Sigmoid colon (tissue), 7 donors: ENCODE measurements around the gene RHO. TPM values are rescaled to one million over a fixed set of nuclear protein-coding genes. Genes with fewer than 3 reads are reported as not detected.
"Not testable (repeated sequence)": the region's sequence is repeated elsewhere in the genome, so short reads cannot be mapped to it uniquely, and the experiment has no call there.

Experiments used
- DNase-seq: peaks from one replicate; pipeline ENCODE4 v3.0.0-alpha.2; 2019
- H3K27ac ChIP-seq, 4 donors: fragments of 200-600 bp; sonication (generic); one replicate each; pipeline ENCODE4 v1.5.1; 2016 to 2019; ENCODE audit warnings: mild to moderate bottlenecking in 1 of 4
- H3K27me3 ChIP-seq, 3 donors: fragments of 200-600 bp; sonication (generic); one replicate each; pipeline ENCODE4 v1.5.1; 2019; ENCODE audit warnings: mild to moderate bottlenecking in 1 of 3
- H3K36me3 ChIP-seq, 4 donors: fragments of 200-600 bp; sonication (generic); one replicate each; pipeline ENCODE4 v1.5.1; 2016 to 2019
- H3K4me1 ChIP-seq, 4 donors: fragments of 200-600 bp; sonication (generic); one replicate each; pipeline ENCODE4 v1.5.1; 2017 to 2019
- H3K4me3 ChIP-seq, 4 donors: fragments of 200-600 bp; sonication (generic); one replicate each; pipeline ENCODE4 v1.5.1; 2017 to 2019; ENCODE audit warnings: mild to moderate bottlenecking in 2 of 4, moderate library complexity in 1 of 4
- H3K9me3 ChIP-seq, 4 donors: fragments of 200-600 bp in 3 of 4; sonication (generic) in 3 of 4; one replicate each; pipeline versions ENCODE4 v1.5.1 to v1.6.1; 2013 to 2019
- CTCF ChIP-seq, 4 experiments: fragments of 450-650 bp in 3 of 4; fragments of 200-600 bp in 1 of 4; IDR thresholded peaks; one replicate each; pipeline ENCODE4 v1.5.1; 2016 to 2019; ENCODE audit warnings: antibody characterized with exemption in 4 of 4, mild to moderate bottlenecking in 3 of 4, moderate library complexity in 2 of 4
- EP300 ChIP-seq, 4 donors: sonication (generic); formaldehyde crosslinking; IDR thresholded peaks; one replicate each; pipeline ENCODE4 v1.6.1; 2017; ENCODE audit warnings: antibody characterized with exemption in 4 of 4
- POLR2A ChIP-seq, 2 donors: fragments of 450-650 bp; IDR thresholded peaks; one replicate each; pipeline ENCODE4 v1.6.1; 2016; ENCODE audit warnings: antibody characterized with exemption in 2 of 2, mild to moderate bottlenecking in 2 of 2, moderate library complexity in 2 of 2
- POLR2AphosphoS5 ChIP-seq, 4 donors: sonication (generic); formaldehyde crosslinking; IDR thresholded peaks; one replicate each; pipeline ENCODE4 v1.6.1; 2017; ENCODE audit warnings: antibody characterized with exemption in 4 of 4
- WGBS, 2 donors: extraction: QIAGEN DNeasy Blood & Tissue Kit; methylation state at CpG; one replicate each; pipeline ENCODE4 v1.1.7; 2013; 5-methylcytosine and 5-hydroxymethylcytosine counted together
- intact Hi-C: fragments of 100-400 bp; cut with DNase I; formaldehyde crosslinking; loops from one replicate; pipeline ENCODE4 v1.15.1; 2023
- polyA plus RNA-seq, 3 donors: library from polyadenylated mRNA; stranded (reverse); fragments of 200-250 nt; gene quantifications; one replicate each; pipeline ENCODE4 v1.2.3, GENCODE V29; 2013
- total RNA-seq, 4 donors: library from RNA; depleted of rRNA; stranded (reverse); fragments of >200 nt; gene quantifications; one replicate each; pipeline ENCODE4 v1.1.0, GENCODE V29; 2016
- donor health status: healthy with polysubstance abuse.
- donor health status: Bipolar disorder and iron deficiency.
- donor health status: healthy.

RHO gene
- total and polyA plus RNA-seq, 7 donors = not detected

GRCh38 chr3:129485721-129486663 is 42.4 kb upstream of the RHO start:
- intact Hi-C loops = no loop called here
- DNase-seq = peak; percentile 92
- Histone ChIP-seq H3K27ac (peak overlapping the region in 3 of 4 donors; percentile 50 to 66 (median 66)), H3K36me3 (peaks cover 0 to 55% (median 8%) of the 10 kb centered on the region in 4 donors), H3K4me1 (peaks cover 0 to 25% (median 8%) of the 10 kb centered on the region in 4 donors), H3K27me3 (no peaks in the 10 kb centered on the region), H3K4me3 (no peak overlapping the region), H3K9me3 (no peaks in the 10 kb centered on the region)
- WGBS, 2 donors = 82% methylated on average over 11 of the region's 11 CpGs
- TF ChIP-seq POLR2AphosphoS5 (IDR thresholded peaks at IDR 0.05) (peak in 3 of 4 donors; percentile 9 to 52 (median 40)), CTCF (IDR thresholded peaks at IDR 0.05) (no peak)

GRCh38 chr3:129486664-129487035 is 41.8 kb upstream of the RHO start:
- Histone ChIP-seq H3K4me3 (no peak overlapping the region), H3K4me1 (peaks cover 0 to 19% (median 7%) of the 10 kb centered on the region in 4 donors), H3K27me3 (no peaks in the 10 kb centered on the region), H3K9me3 (no peaks in the 10 kb centered on the region), H3K27ac (peak overlapping the region in 3 of 4 donors; percentile 50 to 66 (median 66)), H3K36me3 (peaks cover 0 to 56% (median 7%) of the 10 kb centered on the region in 4 donors)
- DNase-seq = peak; percentile 58
- 95 to 99% methylated on average over 2 of the region's 2 CpGs for WGBS, 2 donors
- no peak for TF ChIP-seq POLR2A (IDR thresholded peaks at IDR 0.05)
- TF ChIP-seq POLR2AphosphoS5 (IDR thresholded peaks at IDR 0.05) = no peak
- no peak for TF ChIP-seq EP300 (IDR thresholded peaks at IDR 0.05)
- no peak for TF ChIP-seq CTCF (IDR thresholded peaks at IDR 0.05)
- intact Hi-C loops = no loop called here

- 93 to 95% methylated on average over 13 of the region's 13 CpGs for WGBS, 2 donors
- Histone ChIP-seq H3K27ac (peak overlapping the region in 3 of 4 donors; percentile 50 to 66 (median 66)), H3K4me3 (no peak overlapping the region), H3K4me1 (peaks cover 0 to 12% (median 6%) of the 10 kb centered on the region in 4 donors), H3K36me3 (peaks cover 0 to 56% (median 6%) of the 10 kb centered on the region in 4 donors), H3K9me3 (no peaks in the 10 kb centered on the region), H3K27me3 (no peaks in the 10 kb centered on the region)
- TF ChIP-seq POLR2A (IDR thresholded peaks at IDR 0.05) (no peak), CTCF (IDR thresholded peaks at IDR 0.05) (no peak), POLR2AphosphoS5 (IDR thresholded peaks at IDR 0.05) (no peak), EP300 (IDR thresholded peaks at IDR 0.05) (no peak)
- intact Hi-C loops = no loop called here
- peak; percentile 50 for DNase-seq
These were observed 41.1 kb upstream of the RHO start for GRCh38 chr3:129487183-129487867.

- WGBS, 2 donors = 94% methylated on average over 4 of the region's 4 CpGs
- Histone ChIP-seq H3K4me1 (peaks cover 0 to 12% (median 6%) of the 10 kb centered on the region in 4 donors), H3K36me3 (peaks cover 0 to 58% (median 6%) of the 10 kb centered on the region in 4 donors)
- intact Hi-C loops, H3K4me3 ChIP-seq, H3K9me3 ChIP-seq, H3K27ac ChIP-seq, DNase-seq, H3K27me3 ChIP-seq: not testable (repeated sequence)
These were observed 40.5 kb upstream of the RHO start for GRCh38 chr3:129487868-129488335.

GRCh38 chr3:129489258-129489657 is 39.2 kb upstream of the RHO start:
- H3K27ac ChIP-seq = peak overlapping the region in 1 of 4 donors; percentile 89
- H3K36me3 ChIP-seq = peaks cover 0 to 52% (median 4%) of the 10 kb centered on the region in 4 donors
- peak in 1 of 4 donors; percentile 16 for TF ChIP-seq POLR2AphosphoS5 (IDR thresholded peaks at IDR 0.05)
- peaks cover 0 to 12% (median 6%) of the 10 kb centered on the region in 4 donors for H3K4me1 ChIP-seq
- H3K4me3 ChIP-seq, intact Hi-C loops, H3K27me3 ChIP-seq, H3K9me3 ChIP-seq: not testable (repeated sequence)
- DNase-seq = peak; percentile 62
- WGBS, 2 donors = 83 to 93% methylated on average over 10 of the region's 10 CpGs
